ENCODE results near the gene CTSF. TPM values are rescaled to one million over a fixed set of nuclear protein-coding genes. Genes with fewer than 3 reads are reported as not detected.

The CTSF gene
- polyA plus RNA-seq, 1 donor (not counting 4 experiments of a cell fraction or from before 2014, with no cell fraction given) = 3.2 TPM

- H3K4me3 ChIP-seq (ENCODE audit: control insufficient read depth in 2 of 3, extremely low read depth in 1 of 3, insufficient read depth in 2 of 3, low read depth in 1 of 3, low read length in 3 of 3) = no peak overlapping the region
- no peak overlapping the region for H2AFZ ChIP-seq (ENCODE audit: control insufficient read depth, low read length)
- H3K4me2 ChIP-seq (ENCODE audit: control insufficient read depth, extremely low read depth, insufficient read depth, low read depth, low read length) = no peak overlapping the region
- dilution Hi-C loops (cut with MboI; ENCODE audit: extremely low pct_ligation_motif_present, low sequenced_read_pairs) = no loop called here
- no peaks in the 10 kb centered on the region for H3K9me3 ChIP-seq (ENCODE audit: control insufficient read depth, low read depth, low read length)
- H3K9ac ChIP-seq (ENCODE audit: control insufficient read depth, extremely low read depth, insufficient read depth, low read length) = no peak overlapping the region
- H3K9me1 ChIP-seq (ENCODE audit: control insufficient read depth, extremely low read depth, insufficient read depth, low read length) = no peaks in the 10 kb centered on the region
- H3K36me3 ChIP-seq (ENCODE audit: control insufficient read depth in 2 of 2, extremely low read depth in 1 of 2, insufficient read depth in 2 of 2, low read length in 2 of 2) = peaks cover 0 to 2% of the 10 kb centered on the region in 2 experiments
- no peak for TF ChIP-seq EZH2 (IDR thresholded peaks at IDR 0.05; ENCODE audit: low read length)
- TF ChIP-seq, protein P1, sequence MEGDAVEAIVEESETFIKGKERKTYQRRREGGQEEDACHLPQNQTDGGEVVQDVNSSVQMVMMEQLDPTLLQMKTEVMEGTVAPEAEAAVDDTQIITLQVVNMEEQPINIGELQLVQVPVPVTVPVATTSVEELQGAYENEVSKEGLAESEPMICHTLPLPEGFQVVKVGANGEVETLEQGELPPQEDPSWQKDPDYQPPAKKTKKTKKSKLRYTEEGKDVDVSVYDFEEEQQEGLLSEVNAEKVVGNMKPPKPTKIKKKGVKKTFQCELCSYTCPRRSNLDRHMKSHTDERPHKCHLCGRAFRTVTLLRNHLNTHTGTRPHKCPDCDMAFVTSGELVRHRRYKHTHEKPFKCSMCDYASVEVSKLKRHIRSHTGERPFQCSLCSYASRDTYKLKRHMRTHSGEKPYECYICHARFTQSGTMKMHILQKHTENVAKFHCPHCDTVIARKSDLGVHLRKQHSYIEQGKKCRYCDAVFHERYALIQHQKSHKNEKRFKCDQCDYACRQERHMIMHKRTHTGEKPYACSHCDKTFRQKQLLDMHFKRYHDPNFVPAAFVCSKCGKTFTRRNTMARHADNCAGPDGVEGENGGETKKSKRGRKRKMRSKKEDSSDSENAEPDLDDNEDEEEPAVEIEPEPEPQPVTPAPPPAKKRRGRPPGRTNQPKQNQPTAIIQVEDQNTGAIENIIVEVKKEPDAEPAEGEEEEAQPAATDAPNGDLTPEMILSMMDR (optimal IDR thresholded peaks at IDR 0.05 in 1 of 3, IDR thresholded peaks at IDR 0.05 in 1 of 3, conservative IDR thresholded peaks at IDR 0.05 in 1 of 3; ENCODE audit: extremely low read depth in 1 of 3, insufficient read depth in 2 of 3, low read length in 3 of 3) = no peak
- no peaks in the 10 kb centered on the region for H3K79me2 ChIP-seq (ENCODE audit: control insufficient read depth, insufficient read depth, low read length)
- peaks cover 6% of the 10 kb centered on the region for H3K4me1 ChIP-seq (ENCODE audit: control insufficient read depth, extremely low read depth, insufficient read depth, low read length)
- H4K20me1 ChIP-seq (ENCODE audit: control insufficient read depth, extremely low read depth, insufficient read depth, low read length) = no peaks in the 10 kb centered on the region
- no peak for DNase-seq (ENCODE audit: low read depth, low spot score)
- peaks cover 19% of the 10 kb centered on the region for H3K27me3 ChIP-seq (ENCODE audit: control insufficient read depth, extremely low read depth, insufficient read depth, low read length)
- no peak overlapping the region for H3K27ac ChIP-seq (ENCODE audit: control insufficient read depth, insufficient read depth, low read length)
- FAIRE-seq = no peak
Measured at GRCh38 chr11:66548041-66548440, 20.4 kb downstream of the CTSF start.

DNA sequence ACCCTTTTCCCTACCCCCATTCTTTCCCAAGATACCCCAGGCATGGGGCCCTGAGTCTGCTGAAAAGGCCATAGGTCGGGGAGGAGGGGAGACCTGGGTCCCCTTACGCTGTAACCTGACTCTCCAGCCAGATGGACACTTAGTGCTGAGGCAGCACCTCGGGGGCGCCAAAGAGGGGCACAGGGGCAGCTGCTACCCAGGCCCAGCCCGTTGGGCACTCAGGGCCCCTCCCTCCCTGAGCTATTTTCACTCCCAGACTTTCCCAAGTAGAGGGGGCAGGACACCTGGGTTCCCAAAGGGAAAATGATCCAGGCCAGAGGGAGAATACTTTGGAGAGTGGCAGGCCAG is 20.8 kb downstream of the CTSF start:
- Histone ChIP-seq H3K9me3 (ENCODE audit: control insufficient read depth, low read depth, low read length) (no peaks in the 10 kb centered on the region), H3K4me3 (ENCODE audit: control insufficient read depth in 2 of 3, extremely low read depth in 1 of 3, insufficient read depth in 2 of 3, low read depth in 1 of 3, low read length in 3 of 3) (no peak overlapping the region), H3K36me3 (ENCODE audit: control insufficient read depth in 2 of 2, extremely low read depth in 1 of 2, insufficient read depth in 2 of 2, low read length in 2 of 2) (peaks cover 0 to 4% of the 10 kb centered on the region in 2 experiments), H3K79me2 (ENCODE audit: control insufficient read depth, insufficient read depth, low read length) (no peaks in the 10 kb centered on the region), H3K4me1 (ENCODE audit: control insufficient read depth, extremely low read depth, insufficient read depth, low read length) (peaks cover 6% of the 10 kb centered on the region), H3K9me1 (ENCODE audit: control insufficient read depth, extremely low read depth, insufficient read depth, low read length) (no peaks in the 10 kb centered on the region), H2AFZ (ENCODE audit: control insufficient read depth, low read length) (no peak overlapping the region), H3K9ac (ENCODE audit: control insufficient read depth, extremely low read depth, insufficient read depth, low read length) (no peak overlapping the region), H3K27ac (ENCODE audit: control insufficient read depth, insufficient read depth, low read length) (no peak overlapping the region), H4K20me1 (ENCODE audit: control insufficient read depth, extremely low read depth, insufficient read depth, low read length) (no peaks in the 10 kb centered on the region), H3K27me3 (ENCODE audit: control insufficient read depth, extremely low read depth, insufficient read depth, low read length) (peaks cover 19% of the 10 kb centered on the region), H3K4me2 (ENCODE audit: control insufficient read depth, extremely low read depth, insufficient read depth, low read depth, low read length) (no peak overlapping the region)
- FAIRE-seq (no peak), DNase-seq (ENCODE audit: low read depth, low spot score) (no peak)
- TF ChIP-seq EZH2 (IDR thresholded peaks at IDR 0.05; ENCODE audit: low read length) = no peak
- TF ChIP-seq, protein P1 (optimal IDR thresholded peaks at IDR 0.05 in 1 of 3, IDR thresholded peaks at IDR 0.05 in 1 of 3, conservative IDR thresholded peaks at IDR 0.05 in 1 of 3; ENCODE audit: extremely low read depth in 1 of 3, insufficient read depth in 2 of 3, low read length in 3 of 3) = no peak
- dilution Hi-C loops (cut with MboI; ENCODE audit: extremely low pct_ligation_motif_present, low sequenced_read_pairs) = no loop called here
